SK-N-SH treated with all-trans-retinoic acid at 6 μM for 48 hours (cell line): ENCODE data around the gene LRPPRC.

ENCODE experiments used
- RARB ChIP-seq: fragments of 250-450 bp; sonication (Bioruptor Pico); IDR thresholded peaks from 2 replicates; pipeline ENCODE4 v1.8.0; 2021; ENCODE audit warnings: mild to moderate bottlenecking, moderate library complexity
- ZNF565 ChIP-seq: fragments of 450-650 bp; formaldehyde crosslinking; conservative IDR thresholded peaks from 2 replicates; pipeline ENCODE4 v1.5.0; 2020; ENCODE audit warnings: low read depth, mild to moderate bottlenecking, moderate library complexity

- TF ChIP-seq ZNF565, result no peak
- TF ChIP-seq RARB (CRISPR knock-in tag), result no peak
Measured at GRCh38 chr2:43874776-43875451, 120.9 kb downstream of the LRPPRC start.
